H1 (cell line): ENCODE results near the gene MRM2. TPM values are rescaled to one million over a fixed set of nuclear protein-coding genes. Genes with fewer than 3 reads are reported as not detected.

Experiments used
- CTCF ChIA-PET: fragments of 300-600 bp; sonication (Branson Sonifier 250); formaldehyde crosslinking; loops from one replicate; lab custom pipeline; 2021; ENCODE audit not compliant: partially characterized antibody; lab: Charles Lee
- POLR2A ChIA-PET: fragments of 300-600 bp; sonication (Branson Sonifier 250); formaldehyde crosslinking; loops from one replicate; lab custom pipeline; 2021; ENCODE audit warnings: inconsistent platforms; ENCODE audit not compliant: partially characterized antibody; lab: Charles Lee
- DNase-seq, 2 experiments: peaks; one replicate each; pipeline versions ENCODE4 v3.0.0 to v3.0.0-alpha.2; 2010 to 2022; ENCODE audit warnings: low spot score in 2 of 2, low read depth in 1 of 2, mixed read lengths in 1 of 2
- FAIRE-seq: peaks from 2 replicates; lab custom pipeline; 2011; peaks lifted over from hg19 to GRCh38; lab: Jason Lieb, UNC
- H2AFZ ChIP-seq: 2 replicates; pipeline ENCODE4 v1.8.1; 2012; ENCODE audit warnings: low read length, inconsistent platforms
- H2AK5ac ChIP-seq: 2 replicates; pipeline ENCODE4 v1.6.1; 2013; ENCODE audit warnings: low read depth, low read length
- H2BK120ac ChIP-seq: replicated peaks from 2 replicates; pipeline ENCODE3; 2013; ENCODE audit warnings: low read depth, low read length, inconsistent platforms
- H2BK12ac ChIP-seq: 2 replicates; pipeline ENCODE4 v1.6.1; 2013; ENCODE audit warnings: low read depth, low read length
- H2BK15ac ChIP-seq: 2 replicates; pipeline ENCODE4 v1.6.1; 2013; ENCODE audit warnings: low read length
- H2BK20ac ChIP-seq: 2 replicates; pipeline ENCODE4 v1.6.1; 2013; ENCODE audit warnings: low read length
- H2BK5ac ChIP-seq: 2 replicates; pipeline ENCODE4 v1.6.1; 2013; ENCODE audit warnings: low read depth, low read length
- H3K14ac ChIP-seq: 2 replicates; pipeline ENCODE4 v1.6.1; 2013; ENCODE audit warnings: inconsistent platforms; ENCODE audit not compliant: insufficient read length
- H3K18ac ChIP-seq: 2 replicates; pipeline ENCODE4 v1.6.1; 2013; ENCODE audit warnings: low read length; ENCODE audit errors: extremely low read depth
- H3K23ac ChIP-seq: 2 replicates; pipeline ENCODE4 v1.6.1; 2013; ENCODE audit warnings: inconsistent platforms; ENCODE audit not compliant: insufficient read length
- H3K23me2 ChIP-seq: 2 replicates; pipeline ENCODE4 v1.6.1; 2013; ENCODE audit warnings: low read depth, low read length
- H3K27ac ChIP-seq: 2 replicates; pipeline ENCODE4 v1.6.1; 2011; ENCODE audit warnings: low read depth, low read length, inconsistent platforms
- H3K27me3 ChIP-seq, 4 experiments: replicated peaks in 1 of 4; 1 replicate in 1 of 4; 2 replicates in 3 of 4; pipeline versions ENCODE4 v1.6.1 to v1.8.1; 2011 to 2013; ENCODE audit warnings: low read length in 3 of 4, mild to moderate bottlenecking in 3 of 4, inconsistent platforms in 2 of 4, mixed read lengths in 2 of 4, moderate library complexity in 1 of 4; ENCODE audit not compliant: control insufficient read depth in 3 of 4, insufficient read depth in 3 of 4; ENCODE audit errors: extremely low read depth in 1 of 4
- H3K36me3 ChIP-seq, 4 experiments: 2 replicates each; pipeline versions ENCODE4 v1.6.1 to v1.8.1; 2011 to 2013; ENCODE audit warnings: mild to moderate bottlenecking in 4 of 4, low read length in 3 of 4, moderate library complexity in 2 of 4, control low read depth in 1 of 4, inconsistent platforms in 1 of 4; ENCODE audit not compliant: insufficient read depth in 4 of 4, control insufficient read depth in 2 of 4
- H3K4ac ChIP-seq: replicated peaks from 2 replicates; pipeline ENCODE3; 2013; ENCODE audit warnings: low read length, low read depth, mixed read lengths, inconsistent platforms; ENCODE audit not compliant: insufficient read length
- H3K4me1 ChIP-seq, 4 experiments: replicated peaks in 1 of 4; 1 replicate in 1 of 4; 2 replicates in 3 of 4; pipeline versions ENCODE4 v1.6.1 to v1.8.1; 2011 to 2013; ENCODE audit warnings: low read length in 3 of 4, inconsistent platforms in 2 of 4, mixed read lengths in 1 of 4; ENCODE audit not compliant: insufficient read depth in 4 of 4, control insufficient read depth in 3 of 4
- H3K4me2 ChIP-seq, 2 experiments: 2 replicates each; pipeline versions ENCODE4 v1.6.1 to v1.8.1; 2011 to 2013; ENCODE audit warnings: low read depth in 2 of 2, low read length in 2 of 2, control low read depth in 1 of 2, inconsistent platforms in 1 of 2, mild to moderate bottlenecking in 1 of 2; ENCODE audit not compliant: insufficient read depth in 1 of 2
- H3K4me3 ChIP-seq, 4 experiments: fragments of 200-600, 300-600 bp in 1 of 4; sonication (generic), shearing (Covaris generic), sonication (Bioruptor Twin) in 1 of 4; 2 replicates each; pipeline versions ENCODE4 v1.5.1 to v1.8.1; 2011 to 2016; ENCODE audit warnings: low read length in 4 of 4, low read depth in 3 of 4, control low read depth in 2 of 4, inconsistent platforms in 2 of 4, mild to moderate bottlenecking in 2 of 4, mixed read lengths in 1 of 4, moderate library complexity in 1 of 4; ENCODE audit not compliant: insufficient read depth in 2 of 4; ENCODE audit errors: extremely low read depth in 1 of 4
- H3K56ac ChIP-seq: replicated peaks from 2 replicates; pipeline ENCODE3; 2013; ENCODE audit warnings: low read depth, mild to moderate bottlenecking, mixed read lengths, low read length, inconsistent platforms; ENCODE audit not compliant: insufficient read length
- H3K79me1 ChIP-seq: 2 replicates; pipeline ENCODE4 v1.6.1; 2013; ENCODE audit warnings: low read depth, low read length, control low read depth
- H3K79me2 ChIP-seq, 2 experiments: 2 replicates each; pipeline versions ENCODE4 v1.6.1 to v1.8.1; 2012 to 2013; ENCODE audit warnings: low read length in 2 of 2, mild to moderate bottlenecking in 2 of 2, inconsistent platforms in 1 of 2; ENCODE audit not compliant: insufficient read depth in 2 of 2, control insufficient read depth in 1 of 2
- H3K9ac ChIP-seq, 4 experiments: replicated peaks in 1 of 4; 1 replicate in 1 of 4; 2 replicates in 3 of 4; pipeline versions ENCODE4 v1.6.1 to v1.8.1; 2011 to 2013; ENCODE audit warnings: low read depth in 3 of 4, low read length in 3 of 4, control low read depth in 2 of 4, mild to moderate bottlenecking in 2 of 4, moderate library complexity in 2 of 4, inconsistent platforms in 1 of 4; ENCODE audit errors: extremely low read depth in 1 of 4
- H3K9me3 ChIP-seq, 2 experiments: 2 replicates each; pipeline versions ENCODE4 v1.6.1 to v1.8.1; 2012 to 2013; ENCODE audit warnings: mild to moderate bottlenecking in 2 of 2, moderate library complexity in 2 of 2, control low read depth in 1 of 2, inconsistent platforms in 1 of 2, low read depth in 1 of 2, low read length in 1 of 2, mixed read lengths in 1 of 2; ENCODE audit not compliant: insufficient read depth in 2 of 2
- H4K20me1 ChIP-seq, 2 experiments: replicated peaks in 1 of 2; 2 replicates each; pipeline versions ENCODE3 to v1.8.1; 2011 to 2013; ENCODE audit warnings: inconsistent platforms in 2 of 2, low read length in 2 of 2, mild to moderate bottlenecking in 1 of 2; ENCODE audit not compliant: insufficient read depth in 2 of 2, control insufficient read depth in 1 of 2
- H4K5ac ChIP-seq: 2 replicates; pipeline ENCODE4 v1.6.1; 2013; ENCODE audit warnings: low read length, low read depth, mixed read lengths, inconsistent platforms; ENCODE audit not compliant: insufficient read length
- H4K8ac ChIP-seq: 2 replicates; pipeline ENCODE4 v1.8.0; 2013; ENCODE audit warnings: mild to moderate bottlenecking, moderate library complexity, low read length, inconsistent platforms; ENCODE audit not compliant: insufficient read depth; ENCODE audit errors: extremely low read depth
- H4K91ac ChIP-seq: replicated peaks from 2 replicates; pipeline ENCODE3; 2013; ENCODE audit warnings: low read length, mixed read lengths, inconsistent platforms; ENCODE audit not compliant: insufficient read length
- EP300 ChIP-seq, 2 experiments: IDR thresholded peaks; 1 replicate in 1 of 2; 2 replicates in 1 of 2; pipeline ENCODE4 v1.6.1; 2011 to 2012; ENCODE audit warnings: low read depth in 2 of 2, low read length in 2 of 2, mild to moderate bottlenecking in 2 of 2, borderline replicate concordance in 1 of 2, inconsistent platforms in 1 of 2, moderate library complexity in 1 of 2
- KDM5A ChIP-seq: fragments of 200-600 bp; IDR thresholded peaks from 2 replicates; pipeline ENCODE4 v1.7.1; 2012; ENCODE audit warnings: mild to moderate bottlenecking, low read length, inconsistent platforms, mixed read lengths
- WGBS, 2 experiments: shearing (Covaris generic) in 1 of 2; methylation state at CpG; one replicate each; pipeline versions ENCODE4 v1.1.6 to v1.1.7; 2013 to 2015; ENCODE audit warnings: low lambda C conversion rate in 2 of 2, mixed read lengths in 2 of 2, inconsistent platforms in 1 of 2, low coverage in 1 of 2, missing lambda C conversion rate in 1 of 2; ENCODE audit not compliant: insufficient replicate concordance in 2 of 2, insufficient coverage in 1 of 2, insufficient read length in 1 of 2; ENCODE audit errors: extremely low coverage in 1 of 2, missing lambda C conversion rate in 1 of 2; 5-methylcytosine and 5-hydroxymethylcytosine counted together
- polyA plus RNA-seq, 7 experiments: library from polyadenylated mRNA; depleted of rRNA in 3 of 7; stranded (reverse) in 5 of 7; unstranded in 2 of 7; fragments of >200 nt in 5 of 7; fragments of 200-250 nt in 2 of 7; gene quantifications; 1 replicate in 5 of 7; 2 replicates in 1 of 7; 4 replicates in 1 of 7; pipeline versions ENCODE4 v1.2.1 to v1.2.3, GENCODE V29; 2011 to 2013; ENCODE audit warnings: missing spikeins in 2 of 7, mixed read lengths in 2 of 7
- total RNA-seq: library from RNA; stranded (reverse); fragmentation: NEBNext Ultra II Directional; extraction: Animal tissue kit (Norgen Biotek cat#: 25700); gene quantifications from 2 replicates; pipeline ENCODE4 v1.2.1, GENCODE V29; 2021

Gene MRM2
- total and polyA plus RNA-seq, 2 of the 8 experiments (the other 6 are each of a cell fraction or from before 2014, with no cell fraction given) = 17.2 to 38.6 TPM

- H4K20me1 ChIP-seq = peaks cover 0 to 7% of the 10 kb centered on the region in 2 experiments
- ChIA-PET POLR2A (interaction anchor here (1.4 to 4.1 kb wide), 3 partner anchors 19 to 93 kb away, joined by 4 to 13 read pairs (median 5); partner anchors contain the start of genes EIF3B, MRM2 and NUDT1), CTCF (interaction anchor here (0.7 to 7.4 kb wide), 5 partner anchors 12 to 120 kb away, joined by 3 to 38 read pairs (median 3); no protein-coding TSS in a partner anchor)
- H2BK15ac ChIP-seq = no peak overlapping the region
- no peak overlapping the region for H3K23ac ChIP-seq
- 89% methylated on average over 5 of the region's 5 CpGs; no CpG with 5 or more reads in 1 of the 2 experiments for WGBS, 2 experiments
- H3K9ac ChIP-seq = no peak overlapping the region
- H3K18ac ChIP-seq = no peak overlapping the region
- H3K14ac ChIP-seq = no peak overlapping the region
- H3K27me3 ChIP-seq = no peaks in the 10 kb centered on the region
- H4K5ac ChIP-seq = no peak overlapping the region
- H3K4ac ChIP-seq = no peak overlapping the region
- H3K4me1 ChIP-seq = no peaks in the 10 kb centered on the region
- peaks cover 4 to 10% (median 5%) of the 10 kb centered on the region in 4 experiments; a peak in 5 of 8 replicates for H3K36me3 ChIP-seq
- no peak overlapping the region for H2AK5ac ChIP-seq
- H2AFZ ChIP-seq = no peak overlapping the region
- no peak overlapping the region for H4K91ac ChIP-seq
- H2BK12ac ChIP-seq = no peak overlapping the region
- no peak overlapping the region for H2BK120ac ChIP-seq
- H4K8ac ChIP-seq = no peak overlapping the region
- no peak overlapping the region for H3K27ac ChIP-seq
- no peak overlapping the region for H3K4me2 ChIP-seq
- FAIRE-seq (no peak), DNase-seq (no peak)
- H3K79me2 ChIP-seq = no peaks in the 10 kb centered on the region
- H3K9me3 ChIP-seq = no peaks in the 10 kb centered on the region
- H2BK5ac ChIP-seq = no peak overlapping the region
- no peaks in the 10 kb centered on the region; the same call in 1 of the 2 replicates for H3K79me1 ChIP-seq
- H3K23me2 ChIP-seq = no peaks in the 10 kb centered on the region
- H3K4me3 ChIP-seq = no peak overlapping the region
- H3K56ac ChIP-seq = no peak overlapping the region
- no peak overlapping the region for H2BK20ac ChIP-seq
- TF ChIP-seq EP300 (IDR thresholded peaks at IDR 0.05; ENCODE audit: borderline replicate concordance in 1 of 2, low read depth in 2 of 2, low read length in 2 of 2) (no peak), KDM5A (no peak)
These were observed 18.8 kb upstream of the MRM2 start for GRCh38 chr7:2260820-2261219.
